ENCODE data around the gene AGPAT4.

The AGPAT4 gene

GRCh38 chr6:161216616-161217205, 57.1 kb downstream of the AGPAT4 start:
- Histone ChIP-seq H2BK12ac (ENCODE audit: low read length) (no peak overlapping the region), H2AFZ (ENCODE audit: insufficient read depth, low read length, poor library complexity) (no peak overlapping the region), H3K4me2 (ENCODE audit: low read length) (no peak overlapping the region), H3K79me1 (ENCODE audit: low read length) (no peaks in the 10 kb centered on the region), H2BK120ac (ENCODE audit: insufficient read depth, low read length, poor library complexity) (no peak overlapping the region), H3K9ac (ENCODE audit: low read length) (no peak overlapping the region), H3K4me3 (ENCODE audit: low read depth, low read length) (no peak overlapping the region), H4K91ac (ENCODE audit: low read depth, low read length) (no peak overlapping the region), H3K4ac (ENCODE audit: low read depth, low read length) (no peak overlapping the region), H3K27ac (ENCODE audit: low read depth, low read length) (no peak overlapping the region), H3K4me1 (ENCODE audit: control insufficient read depth in 1 of 2, insufficient read depth in 2 of 2, low read length in 2 of 2) (peaks cover 0 to 3% of the 10 kb centered on the region in 2 experiments), H3K36me3 (ENCODE audit: control insufficient read depth in 1 of 2, insufficient read depth in 2 of 2, low read length in 2 of 2) (peaks cover 8 to 18% of the 10 kb centered on the region in 2 experiments), H2BK5ac (ENCODE audit: low read depth, low read length, poor library complexity) (no peak overlapping the region), H4K12ac (ENCODE audit: low read depth, low read length) (no peak overlapping the region), H3K79me2 (ENCODE audit: control insufficient read depth, insufficient read depth, low read length, poor library complexity) (no peaks in the 10 kb centered on the region), H3K27me3 (ENCODE audit: insufficient read depth, low read length) (no peaks in the 10 kb centered on the region), H3K14ac (ENCODE audit: low read length) (no peak overlapping the region), H4K8ac (ENCODE audit: low read depth, low read length) (no peak overlapping the region), H2AK5ac (ENCODE audit: low read length) (no peak overlapping the region), H3K23ac (ENCODE audit: low read length) (no peak overlapping the region), H3K9me3 (ENCODE audit: insufficient read depth, low read depth, low read length) (peaks cover 3% of the 10 kb centered on the region), H3K18ac (ENCODE audit: low read length) (no peak overlapping the region)
- DNase-seq = no peak
- WGBS (ENCODE audit: extremely low coverage, insufficient coverage, insufficient read length) = no CpG with 5 or more reads among the region's 20 CpGs

- no peak overlapping the region for H4K12ac ChIP-seq (ENCODE audit: low read depth, low read length)
- no peak overlapping the region for H3K27ac ChIP-seq (ENCODE audit: low read depth, low read length)
- no peak overlapping the region for H3K18ac ChIP-seq (ENCODE audit: low read length)
- no peaks in the 10 kb centered on the region for H3K79me2 ChIP-seq (ENCODE audit: control insufficient read depth, insufficient read depth, low read length, poor library complexity)
- H4K91ac ChIP-seq (ENCODE audit: low read depth, low read length) = no peak overlapping the region
- no peak overlapping the region for H2BK5ac ChIP-seq (ENCODE audit: low read depth, low read length, poor library complexity)
- H2BK12ac ChIP-seq (ENCODE audit: low read length) = no peak overlapping the region
- DNase-seq = no peak
- H2BK120ac ChIP-seq (ENCODE audit: insufficient read depth, low read length, poor library complexity) = no peak overlapping the region
- H4K8ac ChIP-seq (ENCODE audit: low read depth, low read length) = no peak overlapping the region
- H2AFZ ChIP-seq (ENCODE audit: insufficient read depth, low read length, poor library complexity) = no peak overlapping the region
- peaks cover 3% of the 10 kb centered on the region for H3K9me3 ChIP-seq (ENCODE audit: insufficient read depth, low read depth, low read length)
- no peak overlapping the region for H2AK5ac ChIP-seq (ENCODE audit: low read length)
- H3K4me2 ChIP-seq (ENCODE audit: low read length) = no peak overlapping the region
- peaks cover 8 to 15% of the 10 kb centered on the region in 2 experiments for H3K36me3 ChIP-seq (ENCODE audit: control insufficient read depth in 1 of 2, insufficient read depth in 2 of 2, low read length in 2 of 2)
- no peak overlapping the region for H3K9ac ChIP-seq (ENCODE audit: low read length)
- H3K79me1 ChIP-seq (ENCODE audit: low read length) = no peaks in the 10 kb centered on the region
- no peak overlapping the region for H3K4me3 ChIP-seq (ENCODE audit: low read depth, low read length)
- no peak overlapping the region for H3K4ac ChIP-seq (ENCODE audit: low read depth, low read length)
- H3K4me1 ChIP-seq (ENCODE audit: control insufficient read depth in 1 of 2, insufficient read depth in 2 of 2, low read length in 2 of 2) = peaks cover 0 to 3% of the 10 kb centered on the region in 2 experiments
- H3K23ac ChIP-seq (ENCODE audit: low read length) = no peak overlapping the region
- WGBS (ENCODE audit: extremely low coverage, insufficient coverage, insufficient read length) = no CpG with 5 or more reads among the region's 13 CpGs
- no peaks in the 10 kb centered on the region for H3K27me3 ChIP-seq (ENCODE audit: insufficient read depth, low read length)
- H3K14ac ChIP-seq (ENCODE audit: low read length) = no peak overlapping the region
These were observed 57.8 kb downstream of the AGPAT4 start for GRCh38 chr6:161215876-161216615.

- H3K79me2 ChIP-seq (ENCODE audit: control insufficient read depth, insufficient read depth, low read length, poor library complexity) = no peaks in the 10 kb centered on the region
- no peak overlapping the region for H2BK12ac ChIP-seq (ENCODE audit: low read length)
- H4K12ac ChIP-seq (ENCODE audit: low read depth, low read length) = no peak overlapping the region
- H4K91ac ChIP-seq (ENCODE audit: low read depth, low read length) = no peak overlapping the region
- H3K9me3 ChIP-seq (ENCODE audit: insufficient read depth, low read depth, low read length) = peaks cover 3% of the 10 kb centered on the region
- H2BK5ac ChIP-seq (ENCODE audit: low read depth, low read length, poor library complexity) = no peak overlapping the region
- no peaks in the 10 kb centered on the region for H3K79me1 ChIP-seq (ENCODE audit: low read length)
- H2BK120ac ChIP-seq (ENCODE audit: insufficient read depth, low read length, poor library complexity) = no peak overlapping the region
- peak; percentile 72 to 87 for DNase-seq
- H4K8ac ChIP-seq (ENCODE audit: low read depth, low read length) = no peak overlapping the region
- no CpG with 5 or more reads among the region's 4 CpGs for WGBS (ENCODE audit: extremely low coverage, insufficient coverage, insufficient read length)
- no peak overlapping the region for H2AFZ ChIP-seq (ENCODE audit: insufficient read depth, low read length, poor library complexity)
- no peak overlapping the region for H3K27ac ChIP-seq (ENCODE audit: low read depth, low read length)
- no peak overlapping the region for H3K9ac ChIP-seq (ENCODE audit: low read length)
- H3K4me2 ChIP-seq (ENCODE audit: low read length) = no peak overlapping the region
- H3K18ac ChIP-seq (ENCODE audit: low read length) = no peak overlapping the region
- no peaks in the 10 kb centered on the region for H3K27me3 ChIP-seq (ENCODE audit: insufficient read depth, low read length)
- H3K4me3 ChIP-seq (ENCODE audit: low read depth, low read length) = no peak overlapping the region
- no peak overlapping the region for H3K23ac ChIP-seq (ENCODE audit: low read length)
- H3K4ac ChIP-seq (ENCODE audit: low read depth, low read length) = no peak overlapping the region
- no peak overlapping the region for H3K14ac ChIP-seq (ENCODE audit: low read length)
- H3K36me3 ChIP-seq (ENCODE audit: control insufficient read depth in 1 of 2, insufficient read depth in 2 of 2, low read length in 2 of 2) = peaks cover 8 to 15% of the 10 kb centered on the region in 2 experiments
- peaks cover 0 to 3% of the 10 kb centered on the region in 2 experiments for H3K4me1 ChIP-seq (ENCODE audit: control insufficient read depth in 1 of 2, insufficient read depth in 2 of 2, low read length in 2 of 2)
- no peak overlapping the region for H2AK5ac ChIP-seq (ENCODE audit: low read length)
These were observed 58.7 kb downstream of the AGPAT4 start for GRCh38 chr6:161215193-161215592.

GRCh38 chr6:161214722-161215121, 59.1 kb downstream of the AGPAT4 start:
- H3K4ac ChIP-seq (ENCODE audit: low read depth, low read length) = no peak overlapping the region

More at GRCh38 chr6:161214722-161215121, 59.1 kb downstream of the AGPAT4 start:
- no peak overlapping the region for H3K9ac ChIP-seq (ENCODE audit: low read length)
- H3K18ac ChIP-seq (ENCODE audit: low read length) = no peak overlapping the region
- H3K27me3 ChIP-seq (ENCODE audit: insufficient read depth, low read length) = no peaks in the 10 kb centered on the region
- H4K8ac ChIP-seq (ENCODE audit: low read depth, low read length) = no peak overlapping the region
- no peak overlapping the region for H3K14ac ChIP-seq (ENCODE audit: low read length)
- DNase-seq = peak; percentile 73 to 88
- peaks cover 8 to 15% of the 10 kb centered on the region in 2 experiments for H3K36me3 ChIP-seq (ENCODE audit: control insufficient read depth in 1 of 2, insufficient read depth in 2 of 2, low read length in 2 of 2)
- no peak overlapping the region for H4K12ac ChIP-seq (ENCODE audit: low read depth, low read length)
- no peak overlapping the region for H3K4me3 ChIP-seq (ENCODE audit: low read depth, low read length)
- H3K23ac ChIP-seq (ENCODE audit: low read length) = no peak overlapping the region
- H3K27ac ChIP-seq (ENCODE audit: low read depth, low read length) = no peak overlapping the region
- no CpG with 5 or more reads among the region's 5 CpGs for WGBS (ENCODE audit: extremely low coverage, insufficient coverage, insufficient read length)
- peaks cover 0 to 3% of the 10 kb centered on the region in 2 experiments for H3K4me1 ChIP-seq (ENCODE audit: control insufficient read depth in 1 of 2, insufficient read depth in 2 of 2, low read length in 2 of 2)
- no peak overlapping the region for H4K91ac ChIP-seq (ENCODE audit: low read depth, low read length)
- no peak overlapping the region for H2AFZ ChIP-seq (ENCODE audit: insufficient read depth, low read length, poor library complexity)
- H3K79me2 ChIP-seq (ENCODE audit: control insufficient read depth, insufficient read depth, low read length, poor library complexity) = no peaks in the 10 kb centered on the region
- no peak overlapping the region for H2BK5ac ChIP-seq (ENCODE audit: low read depth, low read length, poor library complexity)
- H2AK5ac ChIP-seq (ENCODE audit: low read length) = no peak overlapping the region
- no peaks in the 10 kb centered on the region for H3K79me1 ChIP-seq (ENCODE audit: low read length)
- H3K9me3 ChIP-seq (ENCODE audit: insufficient read depth, low read depth, low read length) = peaks cover 3% of the 10 kb centered on the region
- no peak overlapping the region for H3K4me2 ChIP-seq (ENCODE audit: low read length)
- no peak overlapping the region for H2BK120ac ChIP-seq (ENCODE audit: insufficient read depth, low read length, poor library complexity)
- H2BK12ac ChIP-seq (ENCODE audit: low read length) = no peak overlapping the region

All from trophoblast cell (in vitro differentiated cells and primary cell).